Measurements from ENCODE around the gene PPY. TPM values are rescaled to one million over a fixed set of nuclear protein-coding genes. Genes with fewer than 3 reads are reported as not detected.

PPY gene
- total and polyA plus RNA-seq, 3 experiments from 2014 or later, result not detected

DNA sequence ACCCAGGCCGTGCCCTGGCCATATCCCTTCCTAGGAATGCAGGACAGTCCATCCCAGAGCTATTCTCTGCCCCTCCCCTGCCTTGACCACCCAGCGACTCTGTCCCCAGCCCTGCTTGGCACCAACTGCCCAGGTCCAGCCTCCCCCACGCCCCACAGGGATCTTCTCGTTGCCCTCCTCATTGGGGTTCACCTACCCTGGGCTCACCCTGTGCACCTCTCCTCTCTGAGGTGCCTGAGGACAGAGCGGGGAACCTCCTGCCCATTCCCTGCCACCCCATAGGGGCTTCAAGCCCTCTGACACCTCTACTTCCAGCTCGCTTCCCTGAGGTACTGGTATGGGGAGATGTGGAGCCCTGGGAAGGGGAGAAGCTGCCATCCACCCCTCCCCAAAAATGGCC lies 28.7 kb downstream of the PPY start:
- peaks cover 12% of the 10 kb centered on the region for H3K4me1 ChIP-seq (ENCODE audit: insufficient read depth, low read length)
- no peaks in the 10 kb centered on the region for H3K36me3 ChIP-seq (ENCODE audit: insufficient read depth, low read length)
- DNase-seq, result no peak
- H3K36me3 Mint-ChIP-seq, result no peaks in the 10 kb centered on the region
- H3K27me3 Mint-ChIP-seq, result peaks cover 3 to 5% of the 10 kb centered on the region in 2 donors
- no peak overlapping the region for H3K4me3 Mint-ChIP-seq
- peaks cover 12 to 18% (median 16%) of the 10 kb centered on the region in 3 donors for H3K4me1 Mint-ChIP-seq
- H3K27me3 ChIP-seq (ENCODE audit: insufficient read depth, low read length, poor library complexity, severe bottlenecking), result no peaks in the 10 kb centered on the region
- H3K4me3 ChIP-seq (ENCODE audit: low read length), result no peak overlapping the region
- POLR2A ChIA-PET, result no interaction called here
- no peak overlapping the region for H3K27ac ChIP-seq (ENCODE audit: low read depth, low read length)
- H3K9me3 ChIP-seq (ENCODE audit: low read length), result no peaks in the 10 kb centered on the region
- no peaks in the 10 kb centered on the region for H3K9me3 Mint-ChIP-seq
- no peak overlapping the region for H3K27ac Mint-ChIP-seq
- CTCF ChIA-PET, result no interaction called here

DNA sequence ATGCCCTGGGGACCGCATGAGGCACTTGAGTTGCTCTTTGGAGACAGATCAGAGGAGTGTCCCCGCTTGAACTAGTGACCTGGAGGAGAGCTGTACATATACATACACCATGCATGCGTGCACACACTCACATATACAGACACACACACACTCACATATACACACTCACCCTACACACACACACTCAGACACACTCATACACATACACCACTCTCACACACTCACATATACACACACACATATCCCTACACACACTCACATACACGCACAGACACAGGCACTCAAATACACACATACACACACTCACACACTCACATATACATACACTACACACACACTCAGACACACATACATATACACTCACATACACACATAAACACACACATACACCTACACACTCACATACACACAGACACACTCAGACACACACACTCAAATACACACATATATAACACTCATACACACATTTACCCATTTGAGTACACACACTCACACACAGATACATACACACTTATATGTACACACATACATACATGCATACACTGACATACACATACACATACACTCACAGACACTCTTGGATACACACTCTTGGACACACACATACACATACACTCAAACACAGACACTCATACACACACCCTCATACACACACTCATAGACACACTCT lies 29.5 kb downstream of the PPY start:
- Histone ChIP-seq H3K4me3 (ENCODE audit: low read length) (no peak overlapping the region), H3K4me1 (ENCODE audit: insufficient read depth, low read length) (peaks cover 20% of the 10 kb centered on the region), H3K36me3 (ENCODE audit: insufficient read depth, low read length) (no peaks in the 10 kb centered on the region), H3K27me3 (ENCODE audit: insufficient read depth, low read length, poor library complexity, severe bottlenecking) (no peaks in the 10 kb centered on the region), H3K9me3 (ENCODE audit: low read length) (no peaks in the 10 kb centered on the region), H3K27ac (ENCODE audit: low read depth, low read length) (no peak overlapping the region)
- ChIA-PET CTCF (interaction anchor here (1.0 to 1.3 kb wide), 3 partner anchors 9 to 34 kb away, joined by 3 to 4 read pairs (median 3); no protein-coding TSS in a partner anchor), POLR2A (no interaction called here)
- Mint-ChIP-seq H3K27ac (no peak overlapping the region), H3K9me3 (no peaks in the 10 kb centered on the region), H3K4me3 (no peak overlapping the region), H3K4me1 (peaks cover 18 to 21% (median 20%) of the 10 kb centered on the region in 3 donors), H3K36me3 (no peaks in the 10 kb centered on the region), H3K27me3 (peaks cover 5 to 9% of the 10 kb centered on the region in 2 donors)
- DNase-seq, result no peak

- H3K4me1 Mint-ChIP-seq, result peaks cover 15 to 18% (median 16%) of the 10 kb centered on the region in 3 donors
- Histone ChIP-seq H3K4me3 (ENCODE audit: low read length) (no peak overlapping the region), H3K4me1 (ENCODE audit: insufficient read depth, low read length) (peaks cover 20% of the 10 kb centered on the region), H3K9me3 (ENCODE audit: low read length) (no peaks in the 10 kb centered on the region), H3K27me3 (ENCODE audit: insufficient read depth, low read length, poor library complexity, severe bottlenecking) (no peaks in the 10 kb centered on the region), H3K27ac (ENCODE audit: low read depth, low read length) (no peak overlapping the region), H3K36me3 (ENCODE audit: insufficient read depth, low read length) (no peaks in the 10 kb centered on the region)
- no peak overlapping the region for H3K27ac Mint-ChIP-seq
- no peaks in the 10 kb centered on the region for H3K9me3 Mint-ChIP-seq
- peaks cover 5 to 10% of the 10 kb centered on the region in 2 donors for H3K27me3 Mint-ChIP-seq
- no peak overlapping the region for H3K4me3 Mint-ChIP-seq
- H3K36me3 Mint-ChIP-seq, result no peaks in the 10 kb centered on the region
- no peak for DNase-seq
- POLR2A ChIA-PET, result no interaction called here
- CTCF ChIA-PET, result interaction anchor here (1.0 to 1.3 kb wide), 3 partner anchors 8 to 35 kb away, joined by 3 to 4 read pairs (median 3); no protein-coding TSS in a partner anchor
Measured at GRCh38 chr17:43911904-43912303, 30.4 kb downstream of the PPY start.

DNA sequence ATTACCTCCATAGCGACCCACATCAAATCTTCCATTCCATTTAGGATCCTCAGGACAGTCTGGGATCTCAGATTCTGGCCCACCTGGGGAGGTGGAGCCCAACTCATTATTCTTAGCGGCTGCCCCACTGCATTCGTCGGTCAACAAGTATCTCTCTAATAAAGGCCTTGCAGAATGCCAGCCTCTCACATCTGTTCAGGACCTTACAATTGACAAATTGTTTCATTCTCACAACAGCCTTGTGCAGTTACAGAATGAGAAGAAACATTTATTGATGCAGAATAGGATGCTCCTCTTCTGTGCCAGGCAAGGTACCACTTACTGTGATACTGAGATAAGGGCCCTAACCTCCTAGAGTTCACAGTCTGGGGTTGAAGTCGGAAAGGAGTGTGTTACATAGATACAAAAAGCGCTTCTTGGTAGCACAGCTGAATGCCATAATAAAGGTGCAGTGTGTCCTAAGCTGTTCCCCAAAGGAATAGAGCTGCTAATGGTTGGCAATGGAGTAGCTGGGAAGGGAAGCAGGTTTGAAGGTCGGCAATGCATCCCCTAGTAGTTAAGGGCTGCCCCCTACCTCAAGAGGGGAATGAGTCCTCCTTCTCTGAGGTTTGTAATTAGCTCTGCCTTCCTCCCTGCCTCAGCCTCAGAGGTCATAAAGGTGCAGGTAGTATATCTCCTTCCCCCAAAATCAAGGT lies 32.6 kb downstream of the PPY start:
- peak overlapping the region in 3 of 7 donors; percentile 25 to 41 (median 28) for H3K4me3 Mint-ChIP-seq
- H3K36me3 ChIP-seq (ENCODE audit: insufficient read depth, low read length), result no peaks in the 10 kb centered on the region
- peaks cover 21% of the 10 kb centered on the region for H3K4me1 ChIP-seq (ENCODE audit: insufficient read depth, low read length)
- H3K9me3 Mint-ChIP-seq, result no peaks in the 10 kb centered on the region
- no peak overlapping the region for H3K4me3 ChIP-seq (ENCODE audit: low read length)
- ChIA-PET CTCF (interaction anchor here (1.0 to 2.8 kb wide), 12 partner anchors 8 to 142 kb away, joined by 3 to 26 read pairs (median 6); no protein-coding TSS in a partner anchor), POLR2A (no interaction called here)
- DNase-seq, result no peak
- no peaks in the 10 kb centered on the region for H3K36me3 Mint-ChIP-seq
- peaks cover 16 to 27% (median 17%) of the 10 kb centered on the region in 3 donors for H3K4me1 Mint-ChIP-seq
- peaks cover 19 to 22% of the 10 kb centered on the region in 2 donors for H3K27me3 Mint-ChIP-seq
- H3K27ac ChIP-seq (ENCODE audit: low read depth, low read length), result no peak overlapping the region
- H3K9me3 ChIP-seq (ENCODE audit: low read length), result no peaks in the 10 kb centered on the region
- peaks cover 14% of the 10 kb centered on the region for H3K27me3 ChIP-seq (ENCODE audit: insufficient read depth, low read length, poor library complexity, severe bottlenecking)
- H3K27ac Mint-ChIP-seq, result peak overlapping the region in 4 of 8 donors; percentile 29 to 57 (median 42)

DNA sequence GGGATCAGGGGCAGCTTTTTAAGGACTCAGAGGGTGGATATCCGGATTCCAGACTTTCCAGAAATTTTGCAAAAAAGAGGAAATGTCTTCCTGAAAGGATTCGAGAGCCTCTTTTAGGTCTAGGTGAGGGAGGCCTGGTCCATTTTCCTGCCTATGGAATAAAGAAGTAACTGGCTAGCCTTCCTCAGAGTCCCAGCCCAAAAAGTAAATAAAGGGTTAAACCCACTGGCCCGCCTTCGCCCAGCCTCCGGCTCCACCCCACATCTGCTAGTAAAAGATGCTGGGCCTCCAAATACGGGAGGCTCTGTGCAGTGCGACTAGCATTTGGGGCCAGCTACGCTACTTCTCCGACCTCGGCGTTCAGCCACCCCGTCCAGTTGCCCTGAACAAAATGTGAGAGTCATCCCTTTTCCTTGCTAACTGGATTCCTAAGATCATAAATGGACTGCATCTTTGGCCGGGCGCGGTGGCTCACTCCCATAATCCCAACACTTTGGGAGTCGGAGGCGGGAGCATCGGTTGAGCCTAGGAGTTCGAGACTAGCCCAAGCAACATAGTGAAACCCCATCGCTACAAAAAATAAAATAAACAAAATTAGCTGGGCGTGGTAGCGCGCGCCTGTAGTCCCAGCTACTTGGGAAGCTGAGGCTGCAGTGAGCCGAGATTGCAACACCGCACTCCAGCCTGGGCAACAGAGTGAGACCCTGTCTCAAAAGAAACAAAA lies 34.1 kb downstream of the PPY start:
- Mint-ChIP-seq H3K4me3 (peak overlapping the region; percentile 82 to 93 (median 89)), H3K27ac (peak overlapping the region in 4 of 8 donors; percentile 31 to 87 (median 58)), H3K4me1 (peaks cover 16 to 27% (median 17%) of the 10 kb centered on the region in 3 donors), H3K9me3 (no peaks in the 10 kb centered on the region), H3K36me3 (no peaks in the 10 kb centered on the region), H3K27me3 (peaks cover 34 to 35% of the 10 kb centered on the region in 2 donors)
- Histone ChIP-seq H3K9me3 (ENCODE audit: low read length) (no peaks in the 10 kb centered on the region), H3K4me3 (ENCODE audit: low read length) (peak overlapping the region; percentile 89), H3K27me3 (ENCODE audit: insufficient read depth, low read length, poor library complexity, severe bottlenecking) (peaks cover 14% of the 10 kb centered on the region), H3K27ac (ENCODE audit: low read depth, low read length) (no peak overlapping the region), H3K36me3 (ENCODE audit: insufficient read depth, low read length) (no peaks in the 10 kb centered on the region), H3K4me1 (ENCODE audit: insufficient read depth, low read length) (peaks cover 21% of the 10 kb centered on the region)
- DNase-seq, result peak in 4 of 5 donors; percentile 25 to 68 (median 46)
- POLR2A ChIA-PET, result no interaction called here
- CTCF ChIA-PET, result interaction anchor here (1.2 to 3.0 kb wide), 8 partner anchors 10 to 144 kb away, joined by 3 to 26 read pairs (median 7); no protein-coding TSS in a partner anchor

GRCh38 chr17:43907425-43907981 lies 34.8 kb downstream of the PPY start, which contains the start of gene MPP2:
MPP2 (minus strand) TSS chr17:43907536; CDS start chr17:43904460, 3,076 bp downstream.
- H3K27ac ChIP-seq (ENCODE audit: low read depth, low read length), result peak within 1 kb of the TSS; percentile 16

DNA sequence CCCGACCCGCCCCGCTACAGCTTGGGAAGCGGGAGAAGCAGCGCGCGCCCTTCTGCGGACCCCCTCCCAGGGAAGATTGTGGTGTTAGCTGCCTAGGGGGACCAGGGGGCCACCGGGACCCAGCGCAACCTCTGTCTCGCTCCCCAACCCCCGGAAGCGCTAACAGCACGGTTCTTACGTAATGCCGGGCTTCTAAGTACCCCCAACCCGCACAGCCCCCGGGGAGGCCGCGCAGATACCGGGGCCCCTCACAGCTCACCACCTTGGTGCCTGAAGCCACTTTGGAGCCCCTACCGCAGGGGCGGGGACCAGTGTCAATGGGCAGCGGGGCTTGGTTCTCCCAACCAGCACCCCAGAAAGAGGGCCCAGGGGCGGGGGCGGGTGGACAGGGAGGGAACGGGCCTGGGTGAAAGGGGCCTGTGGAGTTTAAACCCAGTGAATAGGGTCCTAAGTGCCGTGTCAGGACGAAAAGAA lies 35.3 kb downstream of the PPY start:
- ChIA-PET POLR2A (no interaction called here), CTCF (interaction anchor here (1.3 to 3.0 kb wide), 4 partner anchors 11 to 37 kb away, joined by 3 to 11 read pairs (median 7); no protein-coding TSS in a partner anchor)
- peaks cover 21% of the 10 kb centered on the region for H3K4me1 ChIP-seq (ENCODE audit: insufficient read depth, low read length)
- Mint-ChIP-seq H3K9me3 (no peaks in the 10 kb centered on the region), H3K27me3 (peaks cover 37 to 38% of the 10 kb centered on the region in 2 donors), H3K4me1 (peaks cover 16 to 27% (median 17%) of the 10 kb centered on the region in 3 donors), H3K27ac (peak overlapping the region in 7 of 8 donors; percentile 68 to 97 (median 86)), H3K36me3 (no peaks in the 10 kb centered on the region), H3K4me3 (peak overlapping the region; percentile 82 to 93 (median 89))
- no peaks in the 10 kb centered on the region for H3K9me3 ChIP-seq (ENCODE audit: low read length)
- H3K27me3 ChIP-seq (ENCODE audit: insufficient read depth, low read length, poor library complexity, severe bottlenecking), result peaks cover 14% of the 10 kb centered on the region
- peak in 4 of 5 donors; percentile 10 to 63 (median 38) for DNase-seq
- H3K36me3 ChIP-seq (ENCODE audit: insufficient read depth, low read length), result no peaks in the 10 kb centered on the region
- peak overlapping the region; percentile 89 for H3K4me3 ChIP-seq (ENCODE audit: low read length)
- peak overlapping the region; percentile 16 for H3K27ac ChIP-seq (ENCODE audit: low read depth, low read length)

More at GRCh38 chr17:43907425-43907981, 34.8 kb downstream of the PPY start, which contains the start of gene MPP2:
- no peaks in the 10 kb centered on the region for H3K9me3 Mint-ChIP-seq
- ChIA-PET POLR2A (no interaction called here), CTCF (interaction anchor here (1.3 to 3.0 kb wide), 5 partner anchors 11 to 134 kb away, joined by 3 to 11 read pairs (median 7); no protein-coding TSS in a partner anchor)
- Histone ChIP-seq H3K4me3 (ENCODE audit: low read length) (peak within 1 kb of the TSS; percentile 89), H3K4me1 (ENCODE audit: insufficient read depth, low read length) (peaks cover 21% of the 10 kb centered on the region), H3K9me3 (ENCODE audit: low read length) (no peaks in the 10 kb centered on the region), H3K27me3 (ENCODE audit: insufficient read depth, low read length, poor library complexity, severe bottlenecking) (peaks cover 14% of the 10 kb centered on the region), H3K36me3 (ENCODE audit: insufficient read depth, low read length) (no peaks in the 10 kb centered on the region)
- peaks cover 16 to 27% (median 17%) of the 10 kb centered on the region in 3 donors for H3K4me1 Mint-ChIP-seq
- peak within 1 kb of the TSS; percentile 8 to 97 (median 86) for H3K27ac Mint-ChIP-seq
- H3K4me3 Mint-ChIP-seq, result peak within 1 kb of the TSS; percentile 82 to 93 (median 89)
- peaks cover 35 to 36% of the 10 kb centered on the region in 2 donors for H3K27me3 Mint-ChIP-seq
- no peaks in the 10 kb centered on the region for H3K36me3 Mint-ChIP-seq
- peak; percentile 22 to 77 (median 46) for DNase-seq

All from CD8-positive, alpha-beta memory T cell (primary cell).